ENCODE data around the gene YEATS2.

YEATS2 gene

DNA sequence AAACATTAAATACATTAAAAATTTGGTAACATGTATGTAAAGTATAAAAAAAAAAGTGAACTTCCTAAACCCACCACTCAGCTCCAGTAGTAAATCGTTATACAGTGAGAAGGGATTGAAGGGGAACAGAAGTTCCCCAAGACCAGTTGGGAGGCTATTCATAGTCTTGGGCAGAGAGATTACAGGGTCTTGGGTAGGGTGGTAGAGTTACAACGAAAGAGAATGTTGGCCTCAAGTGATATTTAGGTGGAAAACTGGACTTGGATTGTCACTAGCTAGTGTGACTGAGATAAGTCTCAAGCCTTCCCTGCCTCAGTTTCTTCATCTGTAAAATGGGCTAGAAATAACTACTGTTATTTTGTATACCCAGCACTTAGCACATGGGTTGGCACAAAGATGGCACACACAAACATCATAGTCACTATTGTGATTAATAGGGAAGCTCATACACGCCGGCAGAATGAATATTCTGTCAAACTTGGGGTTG is 431 bp upstream of the YEATS2 start:
- peak overlapping the region; percentile 92 for H3K9ac ChIP-seq (ENCODE audit: low read depth, low read length, poor library complexity, severe bottlenecking)
- peak overlapping the region; percentile 97 for H2AFZ ChIP-seq (ENCODE audit: low read length)
- no peak for TF ChIP-seq EZH2phosphoT487 (IDR thresholded peaks at IDR 0.05; ENCODE audit: borderline replicate concordance)
- TF ChIP-seq CTCF (conservative IDR thresholded peaks at IDR 0.05; ENCODE audit: low read length) = no peak
- H3K9me2 ChIP-seq (replicated peaks; ENCODE audit: low read depth, low read length) = no peaks in the 10 kb centered on the region
- H3K4me1 ChIP-seq (ENCODE audit: insufficient read depth, low read length, poor library complexity, severe bottlenecking) = peaks cover 30% of the 10 kb centered on the region
- H4K20me1 ChIP-seq (ENCODE audit: insufficient read depth, low read length, poor library complexity, severe bottlenecking) = peaks cover 43% of the 10 kb centered on the region
- H3K4me3 ChIP-seq (ENCODE audit: low read length, poor library complexity, severe bottlenecking) = peak overlapping the region; percentile 94
- H3F3A ChIP-seq (ENCODE audit: low read depth) = no peaks in the 10 kb centered on the region
- peak overlapping the region; percentile 59 for H3K4me2 ChIP-seq (ENCODE audit: low read depth, low read length, poor library complexity, severe bottlenecking)
- peaks cover 50% of the 10 kb centered on the region for H3K79me2 ChIP-seq (ENCODE audit: insufficient read depth, low read length)
- H3K9me3 ChIP-seq (ENCODE audit: insufficient read depth, low read depth, low read length) = no peaks in the 10 kb centered on the region
- H3K36me3 ChIP-seq (ENCODE audit: insufficient read depth, low read length) = no peaks in the 10 kb centered on the region
- no peaks in the 10 kb centered on the region for H3K27me3 ChIP-seq (ENCODE audit: insufficient read depth, low read length, poor library complexity, severe bottlenecking)

DNA sequence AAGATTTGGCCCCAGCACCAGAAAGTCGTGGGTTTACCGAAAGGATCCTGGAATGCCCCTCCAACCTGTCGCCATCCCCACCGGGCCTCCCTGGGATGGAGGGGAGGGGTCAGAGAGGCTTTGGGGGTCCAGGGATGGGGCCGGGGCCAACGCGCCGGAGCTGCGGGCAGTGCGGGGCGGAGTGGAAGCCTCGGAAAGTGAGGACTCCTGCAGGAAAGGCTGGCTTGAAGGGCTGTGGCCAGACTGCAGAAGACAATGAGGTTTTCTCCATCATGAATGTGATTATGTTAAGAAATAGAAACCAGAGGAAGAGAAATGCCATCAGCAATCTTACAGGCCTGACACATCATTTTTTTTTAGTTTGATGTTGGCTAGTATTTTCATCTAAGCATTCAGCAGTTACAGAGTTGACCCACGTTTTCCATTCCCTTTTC is 738 bp downstream of the YEATS2 start:
- peaks cover 40% of the 10 kb centered on the region for H3K4me1 ChIP-seq (ENCODE audit: insufficient read depth, low read length, poor library complexity, severe bottlenecking)
- no peaks in the 10 kb centered on the region for H3F3A ChIP-seq (ENCODE audit: low read depth)
- H3K9ac ChIP-seq (ENCODE audit: low read depth, low read length, poor library complexity, severe bottlenecking) = peak overlapping the region; percentile 92
- no peaks in the 10 kb centered on the region for H3K9me3 ChIP-seq (ENCODE audit: insufficient read depth, low read depth, low read length)
- H3K4me3 ChIP-seq (ENCODE audit: low read length, poor library complexity, severe bottlenecking) = peak overlapping the region; percentile 94
- no peaks in the 10 kb centered on the region for H3K27me3 ChIP-seq (ENCODE audit: insufficient read depth, low read length, poor library complexity, severe bottlenecking)
- H4K20me1 ChIP-seq (ENCODE audit: insufficient read depth, low read length, poor library complexity, severe bottlenecking) = peaks cover 54% of the 10 kb centered on the region
- no peaks in the 10 kb centered on the region for H3K9me2 ChIP-seq (replicated peaks; ENCODE audit: low read depth, low read length)
- H2AFZ ChIP-seq (ENCODE audit: low read length) = peak overlapping the region; percentile 59
- no peaks in the 10 kb centered on the region for H3K36me3 ChIP-seq (ENCODE audit: insufficient read depth, low read length)
- H3K4me2 ChIP-seq (ENCODE audit: low read depth, low read length, poor library complexity, severe bottlenecking) = peak overlapping the region; percentile 84
- TF ChIP-seq CTCF (conservative IDR thresholded peaks at IDR 0.05; ENCODE audit: low read length) (no peak), EZH2phosphoT487 (IDR thresholded peaks at IDR 0.05; ENCODE audit: borderline replicate concordance) (no peak)
- peaks cover 61% of the 10 kb centered on the region for H3K79me2 ChIP-seq (ENCODE audit: insufficient read depth, low read length)

DNA sequence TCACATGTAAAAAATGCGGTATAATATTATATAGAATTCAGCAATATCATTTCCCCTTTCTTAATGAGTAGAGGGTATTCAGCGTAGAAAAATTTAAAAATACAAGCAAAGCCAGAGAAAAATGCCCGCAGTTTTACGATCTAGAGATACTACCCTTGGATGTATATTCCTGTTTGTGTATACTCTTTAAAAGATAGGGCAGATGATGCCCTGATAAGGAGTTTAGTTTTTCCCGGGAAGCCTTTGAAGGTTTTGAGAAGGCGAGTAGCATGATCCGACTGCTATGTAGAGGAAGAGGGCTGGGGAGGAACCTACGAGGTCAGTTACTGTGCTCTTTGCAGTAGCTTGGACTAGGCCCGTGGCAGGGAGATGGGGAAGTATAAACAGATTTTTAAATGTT is 1.2 kb downstream of the YEATS2 start:
- peak overlapping the region; percentile 84 for H3K4me2 ChIP-seq (ENCODE audit: low read depth, low read length, poor library complexity, severe bottlenecking)
- H3F3A ChIP-seq (ENCODE audit: low read depth) = no peaks in the 10 kb centered on the region
- no peaks in the 10 kb centered on the region for H3K36me3 ChIP-seq (ENCODE audit: insufficient read depth, low read length)
- H3K9me3 ChIP-seq (ENCODE audit: insufficient read depth, low read depth, low read length) = no peaks in the 10 kb centered on the region
- no peak overlapping the region for H2AFZ ChIP-seq (ENCODE audit: low read length)
- no peak for TF ChIP-seq EZH2phosphoT487 (IDR thresholded peaks at IDR 0.05; ENCODE audit: borderline replicate concordance)
- TF ChIP-seq CTCF (conservative IDR thresholded peaks at IDR 0.05; ENCODE audit: low read length) = no peak
- peaks cover 57% of the 10 kb centered on the region for H4K20me1 ChIP-seq (ENCODE audit: insufficient read depth, low read length, poor library complexity, severe bottlenecking)
- H3K27me3 ChIP-seq (ENCODE audit: insufficient read depth, low read length, poor library complexity, severe bottlenecking) = no peaks in the 10 kb centered on the region
- H3K79me2 ChIP-seq (ENCODE audit: insufficient read depth, low read length) = peaks cover 65% of the 10 kb centered on the region
- H3K9ac ChIP-seq (ENCODE audit: low read depth, low read length, poor library complexity, severe bottlenecking) = peak overlapping the region; percentile 92
- H3K9me2 ChIP-seq (replicated peaks; ENCODE audit: low read depth, low read length) = no peaks in the 10 kb centered on the region
- peaks cover 42% of the 10 kb centered on the region for H3K4me1 ChIP-seq (ENCODE audit: insufficient read depth, low read length, poor library complexity, severe bottlenecking)
- peak overlapping the region; percentile 94 for H3K4me3 ChIP-seq (ENCODE audit: low read length, poor library complexity, severe bottlenecking)

All from Loucy (cell line).